Stomach smooth muscle (tissue), 2 donors: ENCODE data around the gene USH1C.

Experiments used
- H3K27ac ChIP-seq: one replicate; pipeline ENCODE4 v1.7.0; 2013; ENCODE audit warnings: mild to moderate bottlenecking, low read length, inconsistent platforms
- H3K27me3 ChIP-seq, 2 donors: one replicate each; pipeline ENCODE4 v1.7.0; 2013; ENCODE audit warnings: low read length in 2 of 2; ENCODE audit not compliant: insufficient read depth in 2 of 2, control insufficient read depth in 1 of 2
- H3K36me3 ChIP-seq, 2 donors: one replicate each; pipeline ENCODE4 v1.7.0; 2013; ENCODE audit warnings: low read length in 2 of 2; ENCODE audit not compliant: control insufficient read depth in 2 of 2, insufficient read depth in 2 of 2
- H3K4me1 ChIP-seq: one replicate; pipeline ENCODE4 v1.7.0; 2013; ENCODE audit warnings: low read length; ENCODE audit not compliant: control insufficient read depth, insufficient read depth
- H3K4me3 ChIP-seq, 2 donors: one replicate each; pipeline ENCODE4 v1.7.0; 2013; ENCODE audit warnings: low read length in 2 of 2
- H3K9ac ChIP-seq, 2 donors: one replicate each; pipeline ENCODE4 v1.7.0; 2013; ENCODE audit warnings: low read length in 2 of 2, mild to moderate bottlenecking in 1 of 2
- H3K9me3 ChIP-seq, 2 donors: one replicate each; pipeline ENCODE4 v1.7.0; 2013; ENCODE audit warnings: low read length in 2 of 2; ENCODE audit not compliant: control insufficient read depth in 2 of 2
- donor health status: healthy.
- donor health status: Pancreatic carcinoma.

The USH1C gene

GRCh38 chr11:17514476-17514875 lies 29.7 kb downstream of the USH1C start:
- Histone ChIP-seq H3K27me3 (peaks cover 2 to 6% of the 10 kb centered on the region in 2 donors), H3K36me3 (no peaks in the 10 kb centered on the region), H3K27ac (no peak overlapping the region), H3K9me3 (no peaks in the 10 kb centered on the region), H3K4me3 (no peak overlapping the region), H3K9ac (no peak overlapping the region), H3K4me1 (no peaks in the 10 kb centered on the region)

- Histone ChIP-seq H3K36me3 (no peaks in the 10 kb centered on the region), H3K4me1 (no peaks in the 10 kb centered on the region), H3K9me3 (no peaks in the 10 kb centered on the region), H3K27ac (no peak overlapping the region), H3K27me3 (peaks cover 2 to 6% of the 10 kb centered on the region in 2 donors), H3K9ac (no peak overlapping the region), H3K4me3 (no peak overlapping the region)
Observed at GRCh38 chr11:17513853-17514252, 30.4 kb downstream of the USH1C start.

- no peak overlapping the region for H3K4me3 ChIP-seq
- H3K9me3 ChIP-seq, result no peaks in the 10 kb centered on the region
- no peak overlapping the region for H3K9ac ChIP-seq
- no peaks in the 10 kb centered on the region for H3K4me1 ChIP-seq
- no peak overlapping the region for H3K27ac ChIP-seq
- no peaks in the 10 kb centered on the region for H3K36me3 ChIP-seq
- H3K27me3 ChIP-seq, result peaks cover 2 to 6% of the 10 kb centered on the region in 2 donors
Observed at GRCh38 chr11:17512101-17512500, 32.1 kb downstream of the USH1C start.

- H3K4me3 ChIP-seq, result no peak overlapping the region
- no peaks in the 10 kb centered on the region for H3K36me3 ChIP-seq
- H3K27me3 ChIP-seq, result peaks cover 2 to 6% of the 10 kb centered on the region in 2 donors
- H3K9me3 ChIP-seq, result no peaks in the 10 kb centered on the region
- no peak overlapping the region for H3K9ac ChIP-seq
- no peaks in the 10 kb centered on the region for H3K4me1 ChIP-seq
- no peak overlapping the region for H3K27ac ChIP-seq
Observed at GRCh38 chr11:17511571-17511970, 32.6 kb downstream of the USH1C start.

- Histone ChIP-seq H3K27ac (no peak overlapping the region), H3K4me1 (no peaks in the 10 kb centered on the region), H3K4me3 (no peak overlapping the region), H3K9ac (no peak overlapping the region), H3K36me3 (no peaks in the 10 kb centered on the region), H3K27me3 (peaks cover 2 to 6% of the 10 kb centered on the region in 2 donors), H3K9me3 (no peaks in the 10 kb centered on the region)
Observed at GRCh38 chr11:17510507-17511206, 33.6 kb downstream of the USH1C start.

GRCh38 chr11:17508791-17509190 lies 35.4 kb downstream of the USH1C start:
- Histone ChIP-seq H3K4me3 (no peak overlapping the region), H3K36me3 (no peaks in the 10 kb centered on the region), H3K4me1 (no peaks in the 10 kb centered on the region), H3K9ac (no peak overlapping the region), H3K27me3 (peaks cover 2 to 6% of the 10 kb centered on the region in 2 donors), H3K27ac (no peak overlapping the region), H3K9me3 (no peaks in the 10 kb centered on the region)

- no peak overlapping the region for H3K27ac ChIP-seq
Observed at GRCh38 chr11:17508306-17508705, 35.9 kb downstream of the USH1C start.

GRCh38 chr11:17507773-17508172 lies 36.4 kb downstream of the USH1C start:
- H3K9me3 ChIP-seq, result no peaks in the 10 kb centered on the region
- peaks cover 0 to 6% of the 10 kb centered on the region in 2 donors for H3K27me3 ChIP-seq
- H3K4me3 ChIP-seq, result no peak overlapping the region
- H3K27ac ChIP-seq, result no peak overlapping the region
- no peaks in the 10 kb centered on the region for H3K4me1 ChIP-seq
- H3K9ac ChIP-seq, result no peak overlapping the region
- no peaks in the 10 kb centered on the region for H3K36me3 ChIP-seq

More at GRCh38 chr11:17508306-17508705, 35.9 kb downstream of the USH1C start:
- Histone ChIP-seq H3K4me1 (no peaks in the 10 kb centered on the region), H3K9me3 (no peaks in the 10 kb centered on the region), H3K9ac (no peak overlapping the region), H3K27me3 (peaks cover 2 to 6% of the 10 kb centered on the region in 2 donors), H3K4me3 (no peak overlapping the region), H3K36me3 (no peaks in the 10 kb centered on the region)

GRCh38 chr11:17506942-17507341 lies 37.3 kb downstream of the USH1C start:
- no peaks in the 10 kb centered on the region for H3K9me3 ChIP-seq
- peaks cover 0 to 4% of the 10 kb centered on the region in 2 donors for H3K27me3 ChIP-seq
- no peak overlapping the region for H3K27ac ChIP-seq
- H3K4me1 ChIP-seq, result no peaks in the 10 kb centered on the region
- no peak overlapping the region for H3K9ac ChIP-seq
- H3K36me3 ChIP-seq, result no peaks in the 10 kb centered on the region
- no peak overlapping the region for H3K4me3 ChIP-seq

GRCh38 chr11:17506314-17506713 lies 37.9 kb downstream of the USH1C start:
- Histone ChIP-seq H3K9me3 (no peaks in the 10 kb centered on the region), H3K27me3 (peaks cover 0 to 4% of the 10 kb centered on the region in 2 donors), H3K4me3 (no peak overlapping the region), H3K9ac (no peak overlapping the region), H3K36me3 (no peaks in the 10 kb centered on the region), H3K4me1 (no peaks in the 10 kb centered on the region), H3K27ac (no peak overlapping the region)

- H3K9ac ChIP-seq, result no peak overlapping the region
- no peaks in the 10 kb centered on the region for H3K4me1 ChIP-seq
- no peak overlapping the region for H3K27ac ChIP-seq
- H3K4me3 ChIP-seq, result no peak overlapping the region
- no peaks in the 10 kb centered on the region for H3K36me3 ChIP-seq
- H3K27me3 ChIP-seq, result peaks cover 0 to 5% of the 10 kb centered on the region in 2 donors
- H3K9me3 ChIP-seq, result no peaks in the 10 kb centered on the region
Observed at GRCh38 chr11:17505146-17505545, 39.1 kb downstream of the USH1C start.
